ENCODE data around the gene KLF7. TPM values are rescaled to one million over a fixed set of nuclear protein-coding genes. Genes with fewer than 3 reads are reported as not detected.

Gene KLF7
- total RNA-seq (2011; cell fraction: chromatin; rRNA removed; ENCODE audit: low replicate concordance) = 0.46 and 0.58 TPM in 2 replicates
- 0.33 and 0.53 TPM in 2 replicates for total RNA-seq (2011; cell fraction: nucleolus; rRNA removed)
- 0.23 and 0.37 TPM in 2 replicates for total RNA-seq (2011; cell fraction: nucleoplasm; rRNA removed)
- total RNA-seq (2014; rRNA removed) (0.05 TPM in 1 of 2 replicates, not detected in the other), total RNA-seq (2014; rRNA removed; fragmentation: Illumina TruSeq; extraction: Trizol) (0.11 and 0.29 TPM in 2 replicates), total RNA-seq (2015; rRNA removed; fragmentation: Illumina TruSeq; extraction: Trizol) (0.07 and 0.11 TPM in 2 replicates), total RNA-seq (2021) (0.47 and 0.49 TPM in 2 replicates), polyA plus RNA-seq (2011; rRNA removed) (0.28 and 0.54 TPM in 2 replicates), polyA plus RNA-seq (2014; fragmentation: Illumina TruSeq; extraction: Trizol) (0.06 and 0.08 TPM in 2 replicates), polyA plus RNA-seq (2014; fragmentation: Nextera tagmentation; extraction: Ambion mirVana) (under 1 TPM; 0.04 to 0.06 TPM), polyA plus RNA-seq (2014; rRNA removed) (0.24 TPM in 1 of 2 replicates, not detected in the other), polyA minus RNA-seq (2011; rRNA and poly(A)+ RNA removed) (0.54 and 0.74 TPM in 2 replicates), Bru-seq, nascent RNA (percentile 25 among the genes with signal in this experiment), BruChase-seq, experiment 1, labeled RNA remaining after a 2-hour chase (percentile 29 among the genes with signal in this experiment), BruChase-seq, experiment 2, labeled RNA remaining after a 6-hour chase (percentile 33 among the genes with signal in this experiment)
- polyA plus RNA-seq (2011; cell fraction: cytosol; rRNA removed) = 0.37 and 0.83 TPM in 2 replicates
- polyA plus RNA-seq (2011; cell fraction: nucleus; rRNA removed) = 0.73 and 2.3 TPM in 2 replicates
- polyA plus RNA-seq (2012) = 0.29 and 0.69 TPM in 2 replicates
- 0.48 TPM in 1 of 2 replicates, not detected in the other for polyA minus RNA-seq (2011; cell fraction: cytosol; rRNA and poly(A)+ RNA removed)
- polyA minus RNA-seq (2011; cell fraction: nucleus; rRNA and poly(A)+ RNA removed) = 0.54 and 0.89 TPM in 2 replicates
- long read RNA-seq, experiment 1 = 0 reads
- long read RNA-seq, experiment 2 = 0 reads
- long read RNA-seq, experiment 3 = 0 reads

DNA sequence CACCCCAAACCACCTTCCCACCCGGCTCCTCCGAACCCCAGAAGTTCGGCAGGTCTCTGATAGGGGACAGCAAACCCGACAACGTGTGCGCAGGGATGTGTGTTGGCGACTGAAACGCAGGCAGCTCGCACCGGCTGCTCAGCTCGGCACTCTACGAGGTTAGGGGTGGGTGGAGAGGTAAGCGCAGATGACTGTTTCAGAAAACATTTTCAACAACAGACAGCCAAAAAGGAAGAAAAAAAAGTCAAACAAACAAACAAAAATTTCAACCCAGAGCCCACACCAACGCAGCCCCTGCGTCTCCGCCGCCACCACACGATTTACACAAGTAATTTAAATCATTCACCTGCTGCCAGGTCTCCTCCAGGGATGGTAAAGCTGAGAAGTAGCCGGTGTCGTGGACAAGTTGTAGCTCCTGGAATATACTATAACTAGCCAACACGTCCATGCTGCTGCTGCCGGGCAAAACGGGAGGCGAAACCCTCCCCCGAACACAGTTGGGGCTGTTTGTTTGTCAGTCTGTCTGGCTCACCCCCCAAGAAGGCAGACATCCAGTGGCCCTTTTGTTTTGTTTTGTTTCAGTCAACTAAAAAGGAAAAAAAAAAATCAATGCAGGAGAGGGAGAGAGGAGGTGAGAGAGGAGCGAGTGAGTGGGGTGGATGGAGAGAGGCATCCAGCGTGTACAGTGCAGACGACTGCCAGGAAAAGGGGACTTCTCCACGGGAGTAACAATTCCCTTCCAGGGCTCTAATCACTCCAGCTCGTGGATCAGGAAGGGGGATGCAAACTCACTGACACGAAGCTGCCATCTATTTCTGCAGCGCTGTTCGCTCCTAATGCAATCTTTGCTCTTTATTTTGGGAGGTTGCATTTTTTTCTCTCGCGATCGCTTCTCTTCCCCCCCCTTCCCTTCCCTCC, at the start of gene KLF7:
Gene KLF7, minus strand, starts transcription at position 828 of the 918 bp plus-strand sequence. Its CDS starts 380 bp downstream, at position 448.
- TF ChIP-seq SMARCA5 (IDR thresholded peaks at IDR 0.05) = no peak
- 0 out of 2 replicates have a peak, but pooled peaks have one; percentile 6 for TF ChIP-seq SP1 (CRISPR knock-in tag; IDR thresholded peaks at IDR 0.05)
- peak; percentile 67 for TF ChIP-seq CBX8 (IDR thresholded peaks at IDR 0.05; ENCODE audit: borderline replicate concordance, extremely low read depth, low read depth, low read length, poor library complexity, severe bottlenecking)
- peak; percentile 18 to 29; a peak in 1 of 4 replicates for TF ChIP-seq NRF1 (conservative IDR thresholded peaks at IDR 0.05 in 1 of 2, IDR thresholded peaks at IDR 0.05 in 1 of 2)
- TF ChIP-seq ADNP (tag; IDR thresholded peaks at IDR 0.05) = no peak
- TF ChIP-seq, protein P1, sequence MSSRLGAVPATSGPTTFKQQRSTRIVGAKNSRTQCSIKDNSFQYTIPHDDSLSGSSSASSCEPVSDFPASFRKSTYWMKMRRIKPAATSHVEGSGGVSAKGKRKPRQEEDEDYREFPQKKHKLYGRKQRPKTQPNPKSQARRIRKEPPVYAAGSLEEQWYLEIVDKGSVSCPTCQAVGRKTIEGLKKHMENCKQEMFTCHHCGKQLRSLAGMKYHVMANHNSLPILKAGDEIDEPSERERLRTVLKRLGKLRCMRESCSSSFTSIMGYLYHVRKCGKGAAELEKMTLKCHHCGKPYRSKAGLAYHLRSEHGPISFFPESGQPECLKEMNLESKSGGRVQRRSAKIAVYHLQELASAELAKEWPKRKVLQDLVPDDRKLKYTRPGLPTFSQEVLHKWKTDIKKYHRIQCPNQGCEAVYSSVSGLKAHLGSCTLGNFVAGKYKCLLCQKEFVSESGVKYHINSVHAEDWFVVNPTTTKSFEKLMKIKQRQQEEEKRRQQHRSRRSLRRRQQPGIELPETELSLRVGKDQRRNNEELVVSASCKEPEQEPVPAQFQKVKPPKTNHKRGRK (tag; IDR thresholded peaks at IDR 0.05) = peak; percentile 64; the same call in 1 of the 2 replicates
- 0 out of 2 replicates have a peak, but pooled peaks have one; percentile 22 for TF ChIP-seq ZNF197 (CRISPR knock-in tag; IDR thresholded peaks at IDR 0.05; ENCODE audit: low read depth)
- ATAC-seq = no peak
- Histone ChIP-seq H3K27ac (ENCODE audit: extremely low read depth, low read depth, low read length) (peak within 1 kb of the TSS; percentile 62; the same call in 2 of the 3 replicates), H3K4me3 (peak within 1 kb of the TSS; percentile 48), H3K4me2 (ENCODE audit: insufficient read depth, low read length) (peak within 1 kb of the TSS; percentile 58), H2AFZ (ENCODE audit: low read depth, low read length) (peak within 1 kb of the TSS; percentile 72), H3K79me2 (ENCODE audit: control insufficient read depth, insufficient read depth, low read length) (no peaks in the 10 kb centered on the region), H3K9ac (ENCODE audit: insufficient read depth in 1 of 2, low read depth in 2 of 2, low read length in 2 of 2) (peak within 1 kb of the TSS; percentile 75 to 87; a peak in 3 of 4 replicates), H3K4me1 (replicated peaks in 1 of 2; ENCODE audit: control insufficient read depth in 2 of 2, insufficient read depth in 2 of 2, low read length in 2 of 2) (peaks cover 0 to 11% of the 10 kb centered on the region in 2 experiments; a peak in 3 of 5 replicates), H4K20me1 (replicated peaks; ENCODE audit: control insufficient read depth, insufficient read depth, low read length) (no peaks in the 10 kb centered on the region), H3K27me3 (ENCODE audit: control insufficient read depth in 2 of 2, insufficient read depth in 2 of 2, low read length in 2 of 2) (peaks cover 13 to 25% of the 10 kb centered on the region in 2 experiments; a peak in 3 of 5 replicates), H3K9me1 (ENCODE audit: control insufficient read depth, insufficient read depth, low read length) (no peaks in the 10 kb centered on the region), H3K9me3 (replicated peaks; ENCODE audit: control insufficient read depth, insufficient read depth, low read depth, low read length) (no peaks in the 10 kb centered on the region), H3K36me3 (ENCODE audit: control insufficient read depth, insufficient read depth, low read length) (no peaks in the 10 kb centered on the region)
- no peak for FAIRE-seq
- intact Hi-C loops (cut with micrococcal nuclease) = no loop called here
- 4% methylated on average over 26 of the region's 36 CpGs for WGBS (ENCODE audit: insufficient coverage, low coverage, missing lambda C conversion rate)
- CTCF ChIA-PET (ENCODE audit: low intra/inter-chr PET ratio) = no interaction called here
- no TSS peak for BruUV-seq (replicated peaks)
- DNase-seq (ENCODE audit: extremely low read depth in 1 of 4, low spot score in 3 of 4) = peak in 1 of 4 experiments; percentile 7
- POLR2A ChIA-PET = interaction anchor here (0.6 to 1.0 kb wide), 3 partner anchors 12 to 31 kb away, joined by 3 to 4 read pairs (median 3); no protein-coding TSS in a partner anchor
- in situ Hi-C loops (cut with MboI) = no loop called here
